ENCODE results near the gene UBE2R2. TPM values are rescaled to one million over a fixed set of nuclear protein-coding genes. Genes with fewer than 3 reads are reported as not detected.
A peak's percentile ranks its signal among the peaks of the same experiment; 100 is the strongest.
"Not testable (repeated sequence)": the region's sequence is repeated elsewhere in the genome, so short reads cannot be mapped to it uniquely, and the experiment has no call there.

Gene UBE2R2
- total RNA-seq, 1 donor from 2014 or later: 36.7 TPM

DNA sequence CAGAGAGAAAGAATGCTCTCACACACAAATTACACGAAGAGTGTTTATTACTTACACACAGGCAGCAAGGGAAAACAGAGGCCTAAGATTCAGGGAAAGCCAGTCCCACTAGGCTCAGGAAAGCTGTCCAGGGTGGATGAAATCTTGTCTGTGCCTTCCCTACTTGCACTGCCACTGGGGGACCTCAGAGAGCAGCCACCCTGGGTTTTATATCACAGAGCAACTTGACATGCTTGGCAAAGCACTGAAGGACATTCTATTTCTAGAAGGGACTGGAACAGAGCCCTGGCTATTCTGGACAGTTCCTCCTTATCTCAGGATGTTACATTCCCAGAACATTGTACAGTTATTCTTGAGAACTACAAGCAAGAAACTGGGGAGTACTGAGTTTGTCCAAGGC is 29.1 kb upstream of the UBE2R2 start:
- intact Hi-C loops (cut with DNase I): no loop called here
- no peak for TF ChIP-seq CTCF (IDR thresholded peaks at IDR 0.05)
- ATAC-seq: peak; percentile 72

GRCh38 chr9:33789429-33789828 is 27.5 kb upstream of the UBE2R2 start:
- intact Hi-C loops (cut with DNase I); H3K27me3 ChIP-seq; H3K4me1 ChIP-seq; H3K27ac ChIP-seq; DNase-seq; ATAC-seq; H3K36me3 ChIP-seq; H3K9me3 ChIP-seq; H3K4me3 ChIP-seq: not testable (repeated sequence)

More for the DNA sequence above, 29.1 kb upstream of the UBE2R2 start:
- no peaks in the 10 kb centered on the region for H3K9me3 ChIP-seq
- H3K27me3 ChIP-seq: no peaks in the 10 kb centered on the region
- DNase-seq: no peak
- no peak overlapping the region for H3K27ac ChIP-seq
- no peaks in the 10 kb centered on the region for H3K36me3 ChIP-seq
- no peaks in the 10 kb centered on the region for H3K4me1 ChIP-seq
- no peak overlapping the region for H3K4me3 ChIP-seq

GRCh38 chr9:33791117-33791516 is 25.8 kb upstream of the UBE2R2 start:
- H3K36me3 ChIP-seq: no peaks in the 10 kb centered on the region
- no peak overlapping the region for H3K4me3 ChIP-seq
- H3K9me3 ChIP-seq: no peaks in the 10 kb centered on the region
- TF ChIP-seq CTCF (IDR thresholded peaks at IDR 0.05): no peak
- H3K4me1 ChIP-seq: no peaks in the 10 kb centered on the region
- no peak overlapping the region for H3K27ac ChIP-seq
- no peaks in the 10 kb centered on the region for H3K27me3 ChIP-seq
- ATAC-seq: no peak
- no peak for DNase-seq
- intact Hi-C loops (cut with DNase I): no loop called here

DNA sequence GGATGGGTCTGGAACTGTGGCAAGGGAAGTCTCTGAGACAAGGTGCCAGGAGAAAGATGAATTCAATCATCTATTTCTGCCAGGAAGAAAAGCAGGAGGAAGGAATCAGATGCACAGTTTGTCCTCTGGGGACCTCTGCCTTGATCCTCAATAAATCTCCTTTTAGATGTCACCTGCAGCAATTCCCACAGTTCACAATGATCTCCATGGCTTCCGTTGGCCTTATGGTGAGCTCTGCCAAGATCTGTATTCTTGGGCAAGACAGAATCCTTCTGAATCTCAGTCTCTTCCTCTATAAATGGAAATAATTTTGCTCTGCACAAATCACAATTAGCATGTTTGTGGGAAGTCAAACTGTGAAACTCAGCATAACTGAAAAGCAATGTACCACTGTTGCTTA is 23.5 kb upstream of the UBE2R2 start:
- ATAC-seq; intact Hi-C loops (cut with DNase I): not testable (repeated sequence)

DNA sequence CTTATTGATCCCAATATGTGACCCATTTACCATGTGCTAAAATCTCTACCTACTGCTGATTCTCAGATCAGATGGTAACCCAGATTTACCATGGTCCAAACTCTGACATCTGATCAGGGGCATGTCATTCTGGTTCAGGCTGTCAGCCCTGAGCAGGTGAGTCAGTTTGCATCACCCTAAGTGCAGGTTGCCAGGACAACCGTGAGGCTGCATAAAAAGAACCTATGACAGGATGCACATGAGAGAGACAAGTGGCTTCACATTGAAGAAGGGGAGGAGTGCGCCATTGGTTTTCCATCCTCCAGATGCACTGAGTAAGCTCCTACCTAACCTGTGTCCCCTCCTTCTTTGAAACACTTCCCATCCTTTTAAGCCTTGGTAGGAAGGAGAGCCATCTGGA is 22.4 kb upstream of the UBE2R2 start:
- H3K27ac ChIP-seq: no peak overlapping the region
- H3K9me3 ChIP-seq: no peaks in the 10 kb centered on the region
- no peaks in the 10 kb centered on the region for H3K36me3 ChIP-seq
- no peaks in the 10 kb centered on the region for H3K27me3 ChIP-seq
- TF ChIP-seq CTCF (IDR thresholded peaks at IDR 0.05): no peak
- H3K4me1 ChIP-seq: no peaks in the 10 kb centered on the region
- DNase-seq: no peak
- ATAC-seq: no peak
- no peak overlapping the region for H3K4me3 ChIP-seq
- intact Hi-C loops (cut with DNase I): no loop called here

More for the DNA sequence above, 23.5 kb upstream of the UBE2R2 start:
- not testable (repeated sequence) for H3K27ac ChIP-seq, H3K36me3 ChIP-seq, DNase-seq, H3K27me3 ChIP-seq, H3K4me3 ChIP-seq, H3K9me3 ChIP-seq, H3K4me1 ChIP-seq

DNA sequence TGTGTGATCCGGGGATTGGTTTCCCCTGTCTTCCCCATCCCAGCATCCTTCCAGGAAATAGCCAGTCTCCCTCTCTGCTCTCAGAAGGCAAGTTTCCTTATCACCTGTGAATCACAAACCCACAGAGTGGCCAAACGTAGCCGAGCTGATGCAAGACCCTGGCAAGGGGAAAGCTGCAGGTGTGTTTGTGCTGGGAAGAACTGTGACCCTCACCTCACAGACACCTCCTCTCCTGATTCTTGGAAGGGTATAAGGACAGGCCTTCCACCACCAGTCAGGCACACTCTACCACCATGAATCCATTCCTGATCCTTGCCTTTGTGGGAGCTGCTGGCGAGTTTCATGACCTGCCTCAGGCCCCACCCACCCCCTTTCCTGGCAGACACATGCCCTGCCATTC is 21.7 kb upstream of the UBE2R2 start, which contains the start of gene PRSS3:
Gene PRSS3, plus strand, starts transcription at position 281 of the 400 bp plus-strand sequence. Its CDS starts 13 bp downstream, at position 294.
- H3K27ac ChIP-seq: no peak within 1 kb of the TSS
- DNase-seq: no peak

More for the DNA sequence above, 21.7 kb upstream of the UBE2R2 start, which contains the start of gene PRSS3:
- TF ChIP-seq CTCF (IDR thresholded peaks at IDR 0.05): no peak
- Histone ChIP-seq H3K36me3 (no peaks in the 10 kb centered on the region), H3K27me3 (no peaks in the 10 kb centered on the region), H3K4me1 (no peaks in the 10 kb centered on the region), H3K4me3 (no peak within 1 kb of the TSS), H3K9me3 (no peaks in the 10 kb centered on the region)
- intact Hi-C loops (cut with DNase I): no loop called here
- ATAC-seq: peak; percentile 42
